CD4-positive, alpha-beta T cell treated with Interleukin-6 for 4 hours (primary cell): ENCODE results near the gene ZNF646.

Experiments
- DNase-seq: peaks from one replicate; pipeline ENCODE4 v3.0.0-alpha.2; 2020; ENCODE audit warnings: mixed read lengths

The ZNF646 gene

DNA sequence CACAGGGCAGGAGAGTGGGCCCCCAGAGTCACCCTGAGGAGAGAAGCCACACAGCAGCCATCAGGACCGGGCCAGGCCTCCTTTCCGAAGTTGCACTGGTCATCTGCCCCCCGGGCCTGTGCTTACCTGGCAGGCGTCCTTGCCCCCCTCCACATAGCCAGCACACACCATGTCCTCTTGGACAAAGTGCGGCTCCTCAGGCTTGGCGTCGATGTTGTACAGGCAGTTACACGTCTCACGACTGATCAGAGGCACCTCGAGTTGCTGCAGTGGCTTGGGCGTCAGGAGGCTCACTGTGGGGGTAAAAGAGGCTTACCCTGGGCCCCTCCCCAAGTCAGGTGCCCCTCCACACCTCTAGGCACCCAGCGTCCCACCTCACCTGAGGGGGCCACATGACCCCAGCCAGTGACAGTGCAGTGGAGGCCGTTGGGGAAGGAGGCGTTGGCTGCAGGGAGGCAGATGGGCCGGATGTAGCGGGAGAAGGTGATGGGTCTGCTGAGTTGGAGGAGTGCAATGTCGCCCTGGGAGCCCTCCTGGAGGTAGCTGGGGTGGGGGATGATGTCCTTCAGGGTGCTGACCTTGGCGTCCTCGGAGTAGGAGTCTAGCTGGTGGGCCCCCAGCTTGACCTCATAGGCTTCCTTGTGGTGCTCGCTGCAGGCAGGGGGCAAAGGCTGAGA lies 58.2 kb downstream of the ZNF646 start:
- DNase-seq = no peak

GRCh38 chr16:31133046-31133501 lies 58.9 kb downstream of the ZNF646 start:
- no peak for DNase-seq
